Mononuclear cell (primary cell): Measurements from ENCODE around the gene TMEM120B. TPM values are rescaled to one million over a fixed set of nuclear protein-coding genes. Genes with fewer than 3 reads are reported as not detected.

ENCODE experiments used
- H3K27me3 ChIP-seq: 2 replicates; pipeline ENCODE4 v1.6.0; 2011; ENCODE audit warnings: low read length, control low read depth; ENCODE audit not compliant: insufficient read depth
- H3K4me1 ChIP-seq: 2 replicates; pipeline ENCODE4 v1.5.1; 2011; ENCODE audit warnings: mild to moderate bottlenecking, low read length, control low read depth; ENCODE audit not compliant: insufficient read depth
- H3K4me3 ChIP-seq: 2 replicates; pipeline ENCODE4 v1.5.1; 2011; ENCODE audit warnings: mild to moderate bottlenecking, low read length, moderate library complexity
- H3K9me3 ChIP-seq: 2 replicates; pipeline ENCODE4 v1.5.1; 2011; ENCODE audit warnings: low read depth, mild to moderate bottlenecking, control low read depth, low read length
- total RNA-seq: library from RNA; depleted of rRNA; stranded (reverse); fragments of >200 nt; gene quantifications from one replicate; pipeline ENCODE4 v1.2.3, GENCODE V29; 2012

The TMEM120B gene
- total RNA-seq, 1 donor, result 2.1 TPM

- H3K4me1 ChIP-seq, result peaks cover 82% of the 10 kb centered on the region
- no peak overlapping the region for H3K4me3 ChIP-seq
Measured at GRCh38 chr12:121795034-121795968, 82.7 kb downstream of the TMEM120B start.

GRCh38 chr12:121796855-121797751, 84.6 kb downstream of the TMEM120B start:
- H3K27me3 ChIP-seq, result no peaks in the 10 kb centered on the region
- no peak overlapping the region for H3K4me3 ChIP-seq
- H3K4me1 ChIP-seq, result peaks cover 64% of the 10 kb centered on the region
- no peaks in the 10 kb centered on the region for H3K9me3 ChIP-seq

More at GRCh38 chr12:121795034-121795968, 82.7 kb downstream of the TMEM120B start:
- H3K27me3 ChIP-seq, result no peaks in the 10 kb centered on the region
- no peaks in the 10 kb centered on the region for H3K9me3 ChIP-seq

GRCh38 chr12:121797937-121798786, 85.6 kb downstream of the TMEM120B start:
- peaks cover 54% of the 10 kb centered on the region for H3K4me1 ChIP-seq
- no peak overlapping the region for H3K4me3 ChIP-seq
- H3K27me3 ChIP-seq, result no peaks in the 10 kb centered on the region
- H3K9me3 ChIP-seq, result no peaks in the 10 kb centered on the region

- no peaks in the 10 kb centered on the region for H3K9me3 ChIP-seq
- peaks cover 50% of the 10 kb centered on the region for H3K4me1 ChIP-seq
- H3K4me3 ChIP-seq, result no peak overlapping the region
- H3K27me3 ChIP-seq, result no peaks in the 10 kb centered on the region
Measured at GRCh38 chr12:121798787-121799155, 86.2 kb downstream of the TMEM120B start.

GRCh38 chr12:121799156-121799841, 86.7 kb downstream of the TMEM120B start:
- peaks cover 45% of the 10 kb centered on the region for H3K4me1 ChIP-seq
- H3K9me3 ChIP-seq, result no peaks in the 10 kb centered on the region
- H3K4me3 ChIP-seq, result peak overlapping the region; percentile 98
- no peaks in the 10 kb centered on the region for H3K27me3 ChIP-seq

- Histone ChIP-seq H3K27me3 (no peaks in the 10 kb centered on the region), H3K4me1 (peaks cover 38% of the 10 kb centered on the region), H3K4me3 (peak overlapping the region; percentile 98), H3K9me3 (no peaks in the 10 kb centered on the region)
Measured at GRCh38 chr12:121799842-121800693, 87.5 kb downstream of the TMEM120B start.

- Histone ChIP-seq H3K4me1 (peaks cover 40% of the 10 kb centered on the region), H3K9me3 (no peaks in the 10 kb centered on the region), H3K4me3 (peak overlapping the region; percentile 98), H3K27me3 (no peaks in the 10 kb centered on the region)
Measured at GRCh38 chr12:121800694-121801594, 88.4 kb downstream of the TMEM120B start.

GRCh38 chr12:121801595-121802484, 89.3 kb downstream of the TMEM120B start:
- H3K27me3 ChIP-seq, result no peaks in the 10 kb centered on the region
- H3K4me3 ChIP-seq, result peak overlapping the region; percentile 98
- H3K4me1 ChIP-seq, result peaks cover 43% of the 10 kb centered on the region
- no peaks in the 10 kb centered on the region for H3K9me3 ChIP-seq

GRCh38 chr12:121802485-121802842, 89.9 kb downstream of the TMEM120B start:
- Histone ChIP-seq H3K4me1 (peaks cover 43% of the 10 kb centered on the region), H3K27me3 (no peaks in the 10 kb centered on the region), H3K4me3 (peak overlapping the region; percentile 98), H3K9me3 (no peaks in the 10 kb centered on the region)

GRCh38 chr12:121802843-121803698, 90.5 kb downstream of the TMEM120B start:
- Histone ChIP-seq H3K4me1 (peaks cover 43% of the 10 kb centered on the region), H3K27me3 (no peaks in the 10 kb centered on the region), H3K4me3 (peak overlapping the region; percentile 98), H3K9me3 (no peaks in the 10 kb centered on the region)

- no peaks in the 10 kb centered on the region for H3K27me3 ChIP-seq
- peak within 1 kb of the TSS; percentile 98 for H3K4me3 ChIP-seq
- H3K9me3 ChIP-seq, result no peaks in the 10 kb centered on the region
- peaks cover 39% of the 10 kb centered on the region for H3K4me1 ChIP-seq
Measured at GRCh38 chr12:121803861-121804416, 91.4 kb downstream of the TMEM120B start, which contains the start of gene SETD1B. SETD1B (plus strand) TSS chr12:121804009; CDS start chr12:121804738, 729 bp downstream.
